WTC11 (cell line): ENCODE measurements around the gene C22orf42. TPM values are rescaled to one million over a fixed set of nuclear protein-coding genes. Genes with fewer than 3 reads are reported as not detected.

ENCODE experiments used
- ATAC-seq: fragments of 200-7000 bp; cut with Tn5 transposase; 2 replicates; pipeline ENCODE4 v1.10.0; 2021; ENCODE audit warnings: mild to moderate bottlenecking, moderate library complexity
- CTCF ChIA-PET: fragments of 300-600 bp; sonication (Branson Sonifier 250); formaldehyde crosslinking; loops from one replicate; lab custom pipeline; 2021; ENCODE audit warnings: antibody characterized with exemption; lab: Charles Lee
- POLR2A ChIA-PET: fragments of 350-600 bp; sonication (Branson Sonifier 250); formaldehyde crosslinking; loops from one replicate; lab custom pipeline; 2021; ENCODE audit warnings: antibody characterized with exemption; lab: Charles Lee
- DNase-seq: peaks from one replicate; pipeline ENCODE4 v3.0.0; 2021; ENCODE audit warnings: low spot score
- H3K27ac Mint-ChIP-seq: 2 replicates; pipeline ENCODE4 v1.8.0; 2021; ENCODE audit warnings: mixed read lengths
- H3K27me3 Mint-ChIP-seq: 2 replicates; pipeline ENCODE4 v1.8.0; 2021; ENCODE audit warnings: low read depth, mild to moderate bottlenecking, moderate library complexity, mixed read lengths
- H3K36me3 Mint-ChIP-seq: 2 replicates; pipeline ENCODE4 v1.8.0; 2021; ENCODE audit warnings: mixed read lengths
- H3K4me1 Mint-ChIP-seq: 2 replicates; pipeline ENCODE4 v1.8.0; 2022; ENCODE audit warnings: mixed read lengths
- H3K4me3 Mint-ChIP-seq: 2 replicates; pipeline ENCODE4 v1.8.0; 2021; ENCODE audit warnings: mild to moderate bottlenecking, moderate library complexity, mixed read lengths
- H3K9me3 Mint-ChIP-seq: 2 replicates; pipeline ENCODE4 v1.8.0; 2021; ENCODE audit warnings: mixed read lengths
- ATF2 ChIP-seq: sonication (generic); formaldehyde crosslinking; IDR thresholded peaks from 2 replicates; pipeline ENCODE4 v1.8.1; 2022; ENCODE audit warnings: low read depth, missing genetic modification reagents, borderline replicate concordance
- ATF6 ChIP-seq: sonication (generic); formaldehyde crosslinking; IDR thresholded peaks from 2 replicates; pipeline ENCODE4 v1.8.1; 2023; ENCODE audit warnings: mild to moderate bottlenecking, missing genetic modification reagents
- CREM ChIP-seq: sonication (generic); formaldehyde crosslinking; IDR thresholded peaks from 2 replicates; pipeline ENCODE4 v1.8.1; 2022; ENCODE audit warnings: mild to moderate bottlenecking, missing genetic modification reagents, moderate library complexity
- CTCF ChIP-seq: fragments of 200-600 bp; IDR thresholded peaks from 2 replicates; pipeline ENCODE4 v1.8.0; 2022; ENCODE audit warnings: antibody characterized with exemption
- E2F4 ChIP-seq: sonication (generic); formaldehyde crosslinking; IDR thresholded peaks from 2 replicates; pipeline ENCODE4 v1.8.1; 2022; ENCODE audit warnings: low read depth, mild to moderate bottlenecking, moderate library complexity, missing genetic modification reagents, borderline replicate concordance
- FOXK1 ChIP-seq: sonication (generic); formaldehyde crosslinking; IDR thresholded peaks from 2 replicates; pipeline ENCODE4 v1.8.0; 2022; ENCODE audit warnings: mild to moderate bottlenecking, moderate library complexity, missing genetic modification reagents
- GTF2I ChIP-seq: fragments of 250-450 bp; sonication (Bioruptor Pico); conservative IDR thresholded peaks from 2 replicates; pipeline ENCODE4 v1.4.0; 2021; ENCODE audit warnings: mild to moderate bottlenecking
- HMGXB4 ChIP-seq: sonication (generic); formaldehyde crosslinking; IDR thresholded peaks from 2 replicates; pipeline ENCODE4 v1.8.1; 2023; ENCODE audit warnings: mild to moderate bottlenecking, moderate library complexity, missing genetic modification reagents
- IRF1 ChIP-seq: sonication (generic); formaldehyde crosslinking; IDR thresholded peaks from 2 replicates; pipeline ENCODE4 v1.8.0; 2023; ENCODE audit warnings: missing genetic modification reagents
- IRF2 ChIP-seq: sonication (generic); formaldehyde crosslinking; IDR thresholded peaks from 2 replicates; pipeline ENCODE4 v1.8.0; 2022; ENCODE audit warnings: low read depth, missing genetic modification reagents, borderline replicate concordance
- MAX ChIP-seq: sonication (generic); formaldehyde crosslinking; IDR thresholded peaks from 2 replicates; pipeline ENCODE4 v1.8.0; 2022; ENCODE audit warnings: mild to moderate bottlenecking, missing genetic modification reagents
- MXD4 ChIP-seq: fragments of 250-450 bp; sonication (Bioruptor Pico); IDR thresholded peaks from 2 replicates; pipeline ENCODE4 v1.8.0; 2021; ENCODE audit warnings: mild to moderate bottlenecking, moderate library complexity, borderline replicate concordance
- NFE2L1 ChIP-seq: sonication (generic); formaldehyde crosslinking; IDR thresholded peaks from 2 replicates; pipeline ENCODE4 v1.8.1; 2023; ENCODE audit warnings: missing genetic modification reagents
- OVOL2 ChIP-seq: fragments of 250-450 bp; sonication (Bioruptor Pico); IDR thresholded peaks from 2 replicates; pipeline ENCODE4 v1.9.0; 2021; ENCODE audit warnings: mild to moderate bottlenecking, borderline replicate concordance
- PREB ChIP-seq: sonication (generic); formaldehyde crosslinking; IDR thresholded peaks from 2 replicates; pipeline ENCODE4 v1.8.1; 2022; ENCODE audit warnings: mild to moderate bottlenecking, missing genetic modification reagents, moderate library complexity, borderline replicate concordance
- RORB ChIP-seq: fragments of 250-450 bp; sonication (Bioruptor Pico); IDR thresholded peaks from 2 replicates; pipeline ENCODE4 v1.9.0; 2021; ENCODE audit warnings: mild to moderate bottlenecking
- TEAD1 ChIP-seq: sonication (generic); formaldehyde crosslinking; IDR thresholded peaks from 2 replicates; pipeline ENCODE4 v1.8.0; 2022; ENCODE audit warnings: mild to moderate bottlenecking, missing genetic modification reagents
- USF1 ChIP-seq: sonication (generic); formaldehyde crosslinking; IDR thresholded peaks from 2 replicates; pipeline ENCODE4 v1.8.0; 2022; ENCODE audit warnings: mild to moderate bottlenecking, missing genetic modification reagents
- ZBTB21 ChIP-seq: sonication (generic); formaldehyde crosslinking; IDR thresholded peaks from 2 replicates; pipeline ENCODE4 v1.8.1; 2023; ENCODE audit warnings: mild to moderate bottlenecking, missing genetic modification reagents, borderline replicate concordance
- ZNF138 ChIP-seq: sonication (generic); formaldehyde crosslinking; conservative IDR thresholded peaks from 2 replicates; pipeline ENCODE4 v1.8.1; 2022; ENCODE audit warnings: mild to moderate bottlenecking, moderate library complexity, missing genetic modification reagents
- ZNF263 ChIP-seq: sonication (generic); formaldehyde crosslinking; IDR thresholded peaks from 2 replicates; pipeline ENCODE4 v1.8.1; 2022; ENCODE audit warnings: low read depth, mild to moderate bottlenecking, moderate library complexity, missing genetic modification reagents
- ZNF512 ChIP-seq: sonication (generic); formaldehyde crosslinking; IDR thresholded peaks from 2 replicates; pipeline ENCODE4 v1.8.1; 2022; ENCODE audit warnings: missing genetic modification reagents, borderline replicate concordance
- ZNF671 ChIP-seq: fragments of 250-450 bp; sonication (Bioruptor Pico); IDR thresholded peaks from 2 replicates; pipeline ENCODE4 v1.8.0; 2021; ENCODE audit warnings: mild to moderate bottlenecking
- total RNA-seq: library from RNA; stranded (reverse); gene quantifications from 3 replicates; pipeline ENCODE4 v1.2.3, GENCODE V29; 2021

Gene C22orf42
- total RNA-seq, 1 experiment from 2014 or later = 0.61 TPM

- CTCF ChIA-PET = interaction anchor here (1.4 to 2.5 kb wide), 2 partner anchors 72 to 135 kb away, joined by 5 to 7 read pairs; no protein-coding TSS in a partner anchor
- ATAC-seq = no peak
- TF ChIP-seq ZBTB21 (CRISPR knock-in tag) (no peak), ZNF512 (CRISPR knock-in tag) (no peak), TEAD1 (CRISPR knock-in tag) (no peak), IRF2 (CRISPR knock-in tag) (no peak), CREM (no peak), E2F4 (CRISPR knock-in tag) (no peak), GTF2I (CRISPR knock-in tag) (no peak), PREB (CRISPR knock-in tag) (no peak), MAX (no peak), HMGXB4 (CRISPR knock-in tag) (no peak), NFE2L1 (no peak), IRF1 (CRISPR knock-in tag) (no peak), FOXK1 (CRISPR knock-in tag) (no peak), OVOL2 (CRISPR knock-in tag) (no peak), USF1 (CRISPR knock-in tag) (no peak), MXD4 (CRISPR knock-in tag) (no peak), ZNF671 (CRISPR knock-in tag) (no peak)
- TF ChIP-seq, all 79 proteins: peak for 0
- H3K36me3 Mint-ChIP-seq = no peaks in the 10 kb centered on the region
- no peaks in the 10 kb centered on the region for H3K27me3 Mint-ChIP-seq
- H3K4me3 Mint-ChIP-seq = no peak overlapping the region
- POLR2A ChIA-PET = no interaction called here
- no peaks in the 10 kb centered on the region for H3K9me3 Mint-ChIP-seq
- H3K27ac Mint-ChIP-seq = peak overlapping the region; percentile 60; the same call in 1 of the 2 replicates
- peaks cover 5% of the 10 kb centered on the region; the same call in 1 of the 2 replicates for H3K4me1 Mint-ChIP-seq
- no peak for DNase-seq
Observed at GRCh38 chr22:32130464-32130863, 28.6 kb downstream of the C22orf42 start.

- H3K9me3 Mint-ChIP-seq = no peaks in the 10 kb centered on the region
- ChIA-PET CTCF (interaction anchor here (0.6 to 3.0 kb wide), 14 partner anchors 12 to 346 kb away, joined by 3 to 13 read pairs (median 4); partner anchors contain the start of genes C22orf42, FBXO7, RTCB and SLC5A1), POLR2A (no interaction called here)
- H3K4me3 Mint-ChIP-seq = no peak overlapping the region
- no peak overlapping the region for H3K27ac Mint-ChIP-seq
- H3K36me3 Mint-ChIP-seq = no peaks in the 10 kb centered on the region
- DNase-seq = peak; percentile 74
- no peaks in the 10 kb centered on the region for H3K27me3 Mint-ChIP-seq
- TF ChIP-seq RORB (CRISPR knock-in tag) (no peak), ATF6 (CRISPR knock-in tag) (no peak), CTCF (peak; percentile 43; the same call in 1 of the 2 replicates), ZNF263 (CRISPR knock-in tag) (no peak), ATF2 (CRISPR knock-in tag) (no peak), ZNF138 (no peak)
- peaks cover 11% of the 10 kb centered on the region for H3K4me1 Mint-ChIP-seq
- ATAC-seq = peak; percentile 91
Observed at GRCh38 chr22:32127904-32128303, 31.2 kb downstream of the C22orf42 start.
